Putamen (tissue), 1 donor: ENCODE measurements around the gene FBXL16.
"Not testable (repeated sequence)": the region's sequence is repeated elsewhere in the genome, so short reads cannot be mapped to it uniquely, and the experiment has no call there.

Source experiments
- DNase-seq: peaks from one replicate; pipeline ENCODE4 v3.0.0-alpha.2; 2016; ENCODE audit warnings: low spot score

The FBXL16 gene

GRCh38 chr16:722835-723633 is 17.4 kb upstream of the FBXL16 start:
- no peak for DNase-seq

DNA sequence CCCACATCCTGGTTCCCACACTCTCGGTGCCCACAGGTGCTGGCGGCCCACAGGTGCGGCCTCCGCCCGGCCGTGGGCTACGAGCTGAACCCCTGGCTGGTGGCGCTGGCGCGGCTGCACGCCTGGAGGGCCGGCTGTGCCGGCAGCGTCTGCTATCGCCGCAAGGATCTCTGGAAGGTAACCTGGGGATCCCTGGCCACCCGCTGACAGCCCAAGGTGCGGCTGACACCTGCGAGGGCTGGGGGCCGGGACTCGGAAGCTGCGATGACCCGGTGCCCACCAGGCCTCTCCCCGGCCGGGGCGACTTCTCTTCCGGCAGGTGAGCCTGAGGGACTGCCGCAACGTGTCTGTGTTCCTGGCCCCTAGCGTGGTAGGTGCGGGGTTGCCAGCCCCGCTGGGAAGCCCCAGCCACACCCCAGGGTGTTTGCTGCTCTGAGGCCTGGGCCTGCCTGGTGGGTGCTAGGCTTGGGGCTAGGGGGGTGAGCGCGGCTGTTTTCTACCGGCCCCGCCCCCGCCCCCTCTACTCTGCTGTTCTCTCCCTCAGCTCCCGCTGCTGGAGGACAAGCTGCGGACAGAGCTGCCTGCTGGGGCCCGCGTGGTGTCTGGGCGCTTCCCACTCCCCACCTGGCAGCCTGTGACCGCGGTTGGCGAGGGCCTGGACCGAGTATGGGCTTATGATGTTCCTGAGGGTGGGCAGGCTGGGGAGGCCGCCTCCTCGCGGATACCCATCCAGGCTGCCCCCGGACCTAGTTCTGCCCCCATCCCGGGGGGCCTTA is 16.4 kb upstream of the FBXL16 start:
- no peak for DNase-seq

- no peak for DNase-seq
Observed at GRCh38 chr16:720990-721764, 15.6 kb upstream of the FBXL16 start, which contains the start of gene ANTKMT. ANTKMT (plus strand) TSS chr16:721146; CDS start chr16:721275, 129 bp downstream.

DNA sequence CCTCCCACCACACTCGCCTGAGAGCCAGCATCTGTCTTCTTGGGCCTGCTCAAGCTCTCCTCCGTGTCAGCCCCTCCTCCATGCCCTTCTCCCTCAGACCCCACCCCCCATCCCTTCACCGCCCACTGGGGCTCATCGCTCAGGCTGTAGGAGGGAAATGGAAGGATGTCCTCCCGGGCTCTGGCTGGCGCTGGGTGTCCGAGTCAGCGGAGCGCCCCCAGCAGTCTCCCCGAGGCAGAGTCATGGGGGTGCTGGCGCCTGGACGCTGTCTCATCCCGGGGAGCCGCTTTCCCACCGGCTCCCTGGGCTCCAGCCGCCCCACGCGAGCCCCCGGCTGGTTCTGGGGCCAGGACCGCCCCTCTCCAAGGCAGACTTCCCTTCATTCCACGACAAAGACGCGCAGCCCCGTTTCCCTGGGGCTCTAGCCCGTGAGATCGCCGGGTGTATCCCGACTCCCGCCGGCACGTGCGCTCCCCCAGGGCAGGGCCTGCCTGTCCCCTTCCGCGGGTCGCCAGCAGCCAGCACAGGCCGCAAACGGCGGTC is 14.9 kb upstream of the FBXL16 start:
- no peak for DNase-seq

GRCh38 chr16:719815-720446 is 14.3 kb upstream of the FBXL16 start:
- no peak for DNase-seq

DNA sequence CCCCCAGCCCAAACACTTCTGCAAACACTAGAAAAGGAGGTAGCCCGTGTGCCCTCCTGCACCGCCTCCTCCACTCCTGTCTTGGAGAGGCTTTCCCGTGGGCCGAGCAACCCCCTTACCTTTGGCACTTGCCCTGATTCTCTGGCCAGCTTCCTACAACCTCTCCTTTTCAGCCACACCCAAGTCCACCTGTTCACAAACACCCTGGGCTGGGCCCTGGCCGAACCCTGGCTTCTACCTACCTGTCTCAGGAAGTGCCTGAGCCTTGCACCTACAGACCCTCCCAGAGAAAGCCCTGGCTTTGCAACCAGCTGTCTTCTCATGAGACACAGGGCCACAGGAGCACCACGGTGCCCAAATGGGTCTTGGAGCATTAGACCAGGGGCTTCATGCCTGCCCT is 13.3 kb upstream of the FBXL16 start:
- DNase-seq: no peak

DNA sequence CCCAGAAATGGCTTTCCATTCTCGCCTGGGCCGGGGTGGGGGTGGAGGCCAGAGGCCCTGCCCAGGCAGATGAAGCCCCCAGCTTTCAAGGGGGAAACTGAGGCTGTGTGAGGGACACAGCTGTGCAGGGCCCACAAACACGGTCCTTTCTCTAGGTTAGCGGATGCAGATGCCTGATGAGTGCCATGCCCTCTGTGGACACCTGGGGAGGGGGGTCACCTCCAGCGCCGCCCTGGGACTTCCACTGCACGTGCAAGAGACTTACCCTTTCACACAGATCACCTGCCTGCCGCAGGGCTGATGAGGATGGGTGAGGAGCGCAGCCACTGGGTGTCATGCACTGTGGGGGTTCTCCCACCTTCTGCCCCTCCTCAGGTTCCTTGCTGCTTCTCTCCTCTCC is 12.8 kb upstream of the FBXL16 start:
- no peak for DNase-seq

GRCh38 chr16:717450-718245 is 12.0 kb upstream of the FBXL16 start:
- no peak for DNase-seq

DNA sequence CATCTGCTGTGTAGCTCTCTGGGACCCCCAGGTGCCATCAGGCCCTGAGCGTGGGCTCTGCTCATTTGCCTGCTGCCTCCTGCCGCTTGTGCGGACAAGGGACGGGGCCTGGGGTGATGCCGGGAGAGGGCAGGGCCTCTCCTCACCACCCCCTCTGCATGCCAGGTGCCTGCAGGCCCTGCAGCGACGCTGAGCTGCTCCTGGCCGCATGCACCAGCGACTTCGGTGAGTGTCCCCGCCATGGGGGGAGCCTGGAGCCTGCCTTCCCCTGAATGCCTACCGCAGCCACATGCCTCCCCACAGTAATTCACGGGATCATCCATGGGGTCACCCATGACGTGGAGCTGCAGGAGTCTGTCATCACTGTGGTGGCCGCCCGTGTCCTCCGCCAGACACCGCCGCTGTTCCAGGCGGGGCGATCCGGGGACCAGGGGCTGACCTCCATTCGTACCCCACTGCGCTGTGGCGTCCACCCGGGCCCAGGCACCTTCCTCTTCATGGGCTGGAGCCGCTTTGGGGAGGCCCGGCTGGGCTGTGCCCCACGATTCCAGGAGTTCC is 11.2 kb upstream of the FBXL16 start:
- DNase-seq: no peak

DNA sequence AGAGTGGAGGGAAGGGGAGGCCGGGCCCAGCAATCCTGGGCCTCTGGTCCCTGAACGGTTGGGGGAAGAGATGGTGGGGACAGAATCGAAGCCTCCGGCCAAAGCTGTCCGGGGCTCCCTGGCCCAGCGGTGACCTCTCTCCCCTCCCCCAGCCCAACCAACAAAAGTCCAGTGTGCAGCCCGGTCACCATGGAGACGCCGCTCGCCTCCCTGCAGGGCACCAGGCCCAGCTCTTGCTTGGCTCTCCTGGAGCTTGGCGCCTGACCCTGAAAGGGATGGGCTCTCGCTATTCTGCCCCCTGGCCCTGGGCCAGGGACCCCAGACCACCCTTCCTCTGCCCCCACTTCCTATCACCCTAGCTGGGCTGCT is 10.6 kb upstream of the FBXL16 start:
- DNase-seq: peak; percentile 95

- DNase-seq: no peak
Observed at GRCh38 chr16:715477-716199, 10.0 kb upstream of the FBXL16 start.

DNA sequence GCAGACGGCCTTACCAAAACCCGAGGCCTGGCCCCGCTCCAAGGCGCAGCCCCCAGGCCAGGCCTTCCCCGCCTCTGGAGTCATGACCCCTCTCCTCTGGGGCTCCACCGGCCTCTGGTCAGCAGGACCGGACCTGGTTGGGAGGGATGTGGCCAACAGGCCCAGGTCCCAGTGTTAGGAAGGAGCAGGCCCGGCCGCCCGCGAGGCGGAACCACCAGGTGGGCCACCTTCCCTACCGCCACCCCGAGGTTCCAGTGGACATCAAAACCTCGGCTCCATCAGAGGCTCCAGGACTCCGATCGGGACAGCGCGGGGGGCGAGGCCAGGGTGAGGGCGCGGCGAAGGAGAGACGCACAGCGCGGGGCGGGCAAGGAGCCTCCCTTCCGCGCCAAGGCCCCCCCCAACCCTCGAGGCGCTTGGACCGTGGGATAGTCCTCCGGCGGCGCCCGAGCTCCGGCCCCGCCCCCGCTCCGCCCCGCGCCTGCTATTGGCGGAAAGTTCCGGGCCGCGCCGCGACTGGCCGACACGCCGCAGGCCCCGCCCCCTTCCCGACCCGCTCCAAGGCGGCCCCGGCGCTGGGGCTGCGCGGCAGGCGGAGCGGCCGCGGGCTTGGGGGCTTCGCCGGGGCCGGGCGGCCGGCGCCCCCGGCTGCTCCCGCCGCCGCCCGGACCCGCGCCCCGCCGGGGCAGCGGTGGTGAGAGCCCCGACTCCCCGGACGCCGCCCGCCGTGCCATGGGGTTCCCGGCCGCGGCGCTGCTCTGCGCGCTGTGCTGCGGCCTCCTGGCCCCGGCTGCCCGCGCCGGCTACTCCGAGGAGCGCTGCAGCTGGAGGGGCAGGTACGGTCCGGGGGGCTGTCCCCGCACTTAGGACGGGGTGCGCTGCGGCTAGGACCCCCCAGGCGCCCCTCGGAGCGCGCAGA is 9.2 kb upstream of the FBXL16 start, which contains the start of gene METRN:
METRN (plus strand) TSS at position 561 of the 919 bp plus-strand sequence; CDS start at position 733, 172 bp downstream.
- DNase-seq: peak; percentile 89

DNA sequence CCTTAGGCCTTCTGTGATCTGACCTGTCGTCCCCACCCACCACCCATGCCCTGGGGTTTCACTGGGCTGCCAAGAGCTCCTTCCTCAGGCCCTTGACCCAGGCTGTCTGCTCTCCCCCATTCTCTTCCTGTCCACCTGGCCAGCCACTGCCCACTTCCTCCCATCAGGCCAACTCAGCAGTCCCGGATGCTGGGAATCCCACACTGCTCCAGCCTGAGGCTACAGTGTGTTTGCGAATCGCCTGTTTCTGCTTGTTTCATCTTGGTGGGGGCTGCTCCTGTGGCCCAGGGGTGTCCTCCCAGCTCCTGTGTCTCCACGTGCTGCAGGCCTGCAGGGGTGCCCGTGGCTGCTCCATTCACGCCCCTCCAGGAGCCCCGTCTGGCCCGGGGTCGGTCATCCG is 8.5 kb upstream of the FBXL16 start:
- DNase-seq: no peak

GRCh38 chr16:712740-713250 is 7.2 kb upstream of the FBXL16 start:
- not testable (repeated sequence) for DNase-seq

DNA sequence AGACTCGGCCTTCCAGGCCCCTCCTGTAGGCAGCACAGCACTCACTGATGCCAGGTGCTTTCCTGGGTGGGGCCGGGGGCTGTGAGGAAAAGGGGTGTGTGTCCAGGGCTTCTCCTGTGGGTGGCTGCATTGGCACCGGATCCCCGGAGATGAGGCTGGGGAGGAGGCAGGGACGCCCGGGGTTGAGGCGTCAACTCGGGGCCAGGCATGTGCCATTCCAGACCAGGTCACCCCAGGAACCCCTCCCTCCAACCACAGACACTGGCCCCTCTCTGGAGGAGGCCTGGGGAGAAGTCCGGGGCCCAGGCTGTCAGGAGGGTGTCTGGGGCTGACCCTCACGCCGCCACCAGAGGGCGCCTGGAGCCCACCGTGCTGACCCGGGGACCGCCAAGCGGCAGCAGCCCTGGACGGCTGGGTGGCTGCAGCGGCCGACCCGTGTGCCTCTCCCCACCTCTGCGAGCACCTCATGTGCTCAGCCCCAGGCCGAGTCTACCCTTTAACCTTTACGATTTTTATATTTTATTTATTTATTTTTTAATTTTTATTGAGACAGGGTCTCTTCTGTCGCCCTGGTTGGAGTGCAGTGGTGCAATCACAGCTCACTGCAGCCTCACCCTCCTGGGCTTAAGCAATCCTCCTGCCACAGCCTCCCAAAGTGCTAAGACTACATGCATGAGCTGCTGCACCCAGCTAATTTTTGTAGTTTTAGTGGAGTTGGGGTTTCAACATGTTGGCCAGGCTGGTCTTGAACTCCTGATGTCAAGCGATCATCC is 6.1 kb upstream of the FBXL16 start:
- DNase-seq: no peak

- no peak for DNase-seq
Observed at GRCh38 chr16:711084-711483, 5.5 kb upstream of the FBXL16 start.

DNA sequence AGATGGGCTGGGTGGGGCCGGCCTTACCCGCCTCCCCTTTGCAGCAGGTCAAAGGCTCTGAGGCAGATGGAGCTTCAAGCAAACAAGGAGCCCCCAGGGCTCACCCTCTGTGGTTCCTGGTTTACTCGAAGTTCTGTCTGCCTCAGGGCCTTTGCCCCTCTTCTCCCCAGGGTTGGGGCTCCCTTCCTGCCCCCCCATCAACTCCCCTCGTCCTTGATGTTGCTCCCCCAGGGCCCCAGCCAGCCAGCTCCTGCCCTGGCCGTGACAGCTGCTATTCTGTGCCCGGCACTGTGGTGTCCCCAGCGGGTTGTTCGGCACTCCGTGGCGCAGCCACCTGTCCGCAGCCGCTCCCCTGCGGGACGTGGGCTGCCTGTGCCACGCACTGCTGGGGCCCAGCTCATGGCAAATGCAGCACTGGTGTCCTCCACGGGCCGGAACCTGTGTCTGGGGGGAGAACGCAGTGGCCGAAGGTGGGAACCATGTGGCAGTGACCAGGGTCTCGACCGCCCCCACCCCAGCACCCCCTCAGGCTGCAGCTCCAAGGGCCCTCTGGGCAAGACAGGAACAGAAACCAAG is 5.0 kb upstream of the FBXL16 start:
- DNase-seq: no peak
